Cardiac fibroblast (primary cell): ENCODE measurements around the gene ELFN2.
"Not testable (repeated sequence)": the region's sequence is repeated elsewhere in the genome, so short reads cannot be mapped to it uniquely, and the experiment has no call there.

Source experiments
- DNase-seq, 2 donors: peaks; one replicate each; pipeline versions ENCODE4 v3.0.0 to v3.0.0-alpha.2; 2010; ENCODE audit warnings: low read depth in 2 of 2
- H3K4me3 ChIP-seq, 2 donors: replicated peaks in 1 of 2; 1 replicate in 1 of 2; 2 replicates in 1 of 2; pipeline ENCODE4 v1.5.1; 2011; ENCODE audit warnings: low read depth in 2 of 2, low read length in 2 of 2, mild to moderate bottlenecking in 2 of 2, moderate library complexity in 1 of 2
- CTCF ChIP-seq: IDR thresholded peaks from one replicate; pipeline ENCODE4 v1.5.1; 2011; ENCODE audit warnings: low read depth, mild to moderate bottlenecking, low read length, inconsistent platforms

Gene ELFN2

DNA sequence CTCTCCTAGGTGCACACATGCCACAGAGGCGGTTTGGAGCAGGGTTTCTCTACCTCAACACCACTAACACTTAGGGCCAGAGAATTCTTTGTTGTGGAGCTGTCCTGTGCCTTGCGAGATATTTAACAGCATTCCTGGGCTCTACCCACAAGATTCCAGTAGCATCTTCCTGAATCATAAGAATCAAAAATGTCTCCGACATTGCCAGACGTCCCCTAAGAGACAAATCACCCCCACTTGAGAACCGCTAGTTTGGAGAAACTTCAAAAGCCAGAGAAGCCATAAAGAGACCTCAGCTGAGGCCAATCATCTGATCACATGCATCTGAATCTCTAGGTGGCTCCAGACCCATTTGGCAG is 42.8 kb upstream of the ELFN2 start:
- no peak for DNase-seq
- TF ChIP-seq CTCF = no peak
- H3K4me3 ChIP-seq = no peak overlapping the region

- TF ChIP-seq CTCF = no peak
- no peak overlapping the region for H3K4me3 ChIP-seq
- DNase-seq = no peak
Measured at GRCh38 chr22:37469416-37470086, 42.3 kb upstream of the ELFN2 start.

DNA sequence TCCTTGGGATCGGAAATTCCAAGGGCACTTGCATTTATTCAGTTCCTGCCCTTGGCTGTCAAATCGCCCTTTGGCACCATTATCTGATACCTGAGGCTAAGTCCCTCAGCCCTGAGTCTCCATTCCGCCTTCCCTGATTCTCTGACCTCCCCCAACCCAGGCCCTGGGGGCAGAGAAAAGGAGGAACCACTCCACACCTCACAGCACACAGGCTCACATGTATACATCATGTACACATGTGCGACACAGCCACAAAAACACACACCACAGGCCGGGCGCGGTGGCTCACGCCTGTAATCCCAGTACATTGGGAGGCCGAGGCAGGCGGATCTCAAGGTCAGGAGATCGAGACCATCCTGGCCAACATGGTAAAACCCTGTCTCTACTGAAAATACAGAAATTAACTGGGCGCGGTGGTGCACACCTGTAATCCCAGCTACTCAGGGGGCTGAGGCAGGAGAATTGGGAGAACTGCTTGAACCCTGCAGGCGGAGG is 41.0 kb upstream of the ELFN2 start:
- H3K4me3 ChIP-seq, DNase-seq: not testable (repeated sequence)

GRCh38 chr22:37467391-37467955 is 40.2 kb upstream of the ELFN2 start:
- no peak for TF ChIP-seq CTCF
- no peak for DNase-seq
- H3K4me3 ChIP-seq = no peak overlapping the region

GRCh38 chr22:37464181-37464580 is 36.9 kb upstream of the ELFN2 start:
- peak in 1 of 2 donors; percentile 35 for DNase-seq
- no peak for TF ChIP-seq CTCF
- H3K4me3 ChIP-seq = no peak overlapping the region

GRCh38 chr22:37462983-37463382 is 35.7 kb upstream of the ELFN2 start:
- no peak overlapping the region for H3K4me3 ChIP-seq
- peak; percentile 51 to 57 for DNase-seq
- TF ChIP-seq CTCF = no peak

DNA sequence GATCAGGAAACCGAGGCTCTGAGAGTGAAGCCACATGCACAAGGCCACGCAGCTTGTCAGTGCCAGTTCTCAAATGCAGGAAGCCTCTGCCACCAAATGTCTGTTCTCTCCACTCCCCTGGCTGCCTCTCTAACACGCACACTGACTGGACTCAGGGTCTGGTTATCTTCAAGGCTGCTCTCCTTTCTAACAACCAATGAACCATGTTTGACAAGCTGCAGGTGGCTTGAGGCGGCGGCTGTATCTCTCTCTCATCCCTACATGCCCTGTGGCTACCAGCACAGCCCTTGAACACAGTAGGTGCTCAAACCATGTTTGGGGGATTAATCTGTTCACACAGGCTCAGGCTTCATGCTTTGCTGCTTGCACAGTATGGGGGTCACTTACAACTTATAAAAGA is 35.2 kb upstream of the ELFN2 start:
- H3K4me3 ChIP-seq = no peak overlapping the region
- no peak for DNase-seq
- no peak for TF ChIP-seq CTCF
